CD4-positive, alpha-beta T cell treated with Interleukin-1 beta for 1 hour (primary cell): ENCODE results near the gene ORC4.
"Not testable (repeated sequence)": the region's sequence is repeated elsewhere in the genome, so short reads cannot be mapped to it uniquely, and the experiment has no call there.

Experiments
- DNase-seq, 2 donors: peaks; one replicate each; pipeline ENCODE4 v3.0.0-alpha.2; 2020 to 2022

ORC4 gene

GRCh38 chr2:148013876-148014275 lies 6.7 kb downstream of the ORC4 start:
- no peak for DNase-seq

- not testable (repeated sequence) for DNase-seq
Observed at GRCh38 chr2:148008411-148008810, 12.1 kb downstream of the ORC4 start.

GRCh38 chr2:148007219-148007900 lies 13.2 kb downstream of the ORC4 start:
- DNase-seq, result no peak

GRCh38 chr2:148006249-148007007 lies 14.1 kb downstream of the ORC4 start:
- no peak for DNase-seq

GRCh38 chr2:148002420-148002819 lies 18.1 kb downstream of the ORC4 start:
- DNase-seq, result not testable (repeated sequence)

- no peak for DNase-seq
Observed at GRCh38 chr2:148000095-148000494, 20.4 kb downstream of the ORC4 start.

- DNase-seq, result no peak
Observed at GRCh38 chr2:147999126-147999525, 21.4 kb downstream of the ORC4 start.

- no peak for DNase-seq
Observed at GRCh38 chr2:147998203-147998602, 22.3 kb downstream of the ORC4 start.

GRCh38 chr2:147996828-147997227 lies 23.7 kb downstream of the ORC4 start:
- DNase-seq, result no peak

- not testable (repeated sequence) for DNase-seq
Observed at GRCh38 chr2:147994965-147995364, 25.6 kb downstream of the ORC4 start.

- DNase-seq, result peak; percentile 3 to 63
Observed at GRCh38 chr2:147989809-147990403, 30.6 kb downstream of the ORC4 start.

- DNase-seq, result no peak
Observed at GRCh38 chr2:147989102-147989501, 31.4 kb downstream of the ORC4 start.

- DNase-seq, result no peak
Observed at GRCh38 chr2:147980940-147981528, 39.5 kb downstream of the ORC4 start.

- DNase-seq, result no peak
Observed at GRCh38 chr2:147977679-147978078, 42.9 kb downstream of the ORC4 start.

- DNase-seq, result no peak
Observed at GRCh38 chr2:147976102-147976501, 44.4 kb downstream of the ORC4 start.

- DNase-seq, result no peak
Observed at GRCh38 chr2:147968571-147968970, 52.0 kb downstream of the ORC4 start.

- DNase-seq, result no peak
Observed at GRCh38 chr2:147952118-147952517, 68.4 kb downstream of the ORC4 start.

- DNase-seq, result no peak
Observed at GRCh38 chr2:147945660-147946059, 74.9 kb downstream of the ORC4 start.

GRCh38 chr2:147939313-147939712 lies 81.2 kb downstream of the ORC4 start:
- no peak for DNase-seq

GRCh38 chr2:147937744-147938349 lies 82.7 kb downstream of the ORC4 start:
- peak in 1 of 2 donors; percentile 24 for DNase-seq

GRCh38 chr2:147934881-147935620 lies 85.5 kb downstream of the ORC4 start:
- DNase-seq, result no peak

GRCh38 chr2:147933931-147934330 lies 86.6 kb downstream of the ORC4 start:
- no peak for DNase-seq
